WTC11 (cell line): Measurements from ENCODE around the gene TMEM19. TPM values are rescaled to one million over a fixed set of nuclear protein-coding genes. Genes with fewer than 3 reads are reported as not detected.
"Not testable (repeated sequence)": the region's sequence is repeated elsewhere in the genome, so short reads cannot be mapped to it uniquely, and the experiment has no call there.

ENCODE experiments used
- ATAC-seq: fragments of 200-7000 bp; cut with Tn5 transposase; 2 replicates; pipeline ENCODE4 v1.10.0; 2021; ENCODE audit warnings: mild to moderate bottlenecking, moderate library complexity
- CTCF ChIA-PET: fragments of 300-600 bp; sonication (Branson Sonifier 250); formaldehyde crosslinking; loops from one replicate; lab custom pipeline; 2021; ENCODE audit warnings: antibody characterized with exemption; lab: Charles Lee
- POLR2A ChIA-PET: fragments of 350-600 bp; sonication (Branson Sonifier 250); formaldehyde crosslinking; loops from one replicate; lab custom pipeline; 2021; ENCODE audit warnings: antibody characterized with exemption; lab: Charles Lee
- DNase-seq: peaks from one replicate; pipeline ENCODE4 v3.0.0; 2021; ENCODE audit warnings: low spot score
- H3K27ac Mint-ChIP-seq: 2 replicates; pipeline ENCODE4 v1.8.0; 2021; ENCODE audit warnings: mixed read lengths
- H3K27me3 Mint-ChIP-seq: 2 replicates; pipeline ENCODE4 v1.8.0; 2021; ENCODE audit warnings: low read depth, mild to moderate bottlenecking, moderate library complexity, mixed read lengths
- H3K36me3 Mint-ChIP-seq: 2 replicates; pipeline ENCODE4 v1.8.0; 2021; ENCODE audit warnings: mixed read lengths
- H3K4me1 Mint-ChIP-seq: 2 replicates; pipeline ENCODE4 v1.8.0; 2022; ENCODE audit warnings: mixed read lengths
- H3K4me3 Mint-ChIP-seq: 2 replicates; pipeline ENCODE4 v1.8.0; 2021; ENCODE audit warnings: mild to moderate bottlenecking, moderate library complexity, mixed read lengths
- H3K9me3 Mint-ChIP-seq: 2 replicates; pipeline ENCODE4 v1.8.0; 2021; ENCODE audit warnings: mixed read lengths
- CDX4 ChIP-seq: fragments of 250-450 bp; sonication (Bioruptor Pico); IDR thresholded peaks from 2 replicates; pipeline ENCODE4 v1.9.0; 2021; ENCODE audit warnings: moderate library complexity, mild to moderate bottlenecking, inconsistent platforms, borderline replicate concordance
- CTCF ChIP-seq: fragments of 200-600 bp; IDR thresholded peaks from 2 replicates; pipeline ENCODE4 v1.8.0; 2022; ENCODE audit warnings: antibody characterized with exemption
- ELF4 ChIP-seq: sonication (generic); formaldehyde crosslinking; IDR thresholded peaks from 2 replicates; pipeline ENCODE4 v1.8.1; 2022; ENCODE audit warnings: low read depth, mild to moderate bottlenecking, moderate library complexity, missing genetic modification reagents
- NR2C2 ChIP-seq: sonication (generic); formaldehyde crosslinking; IDR thresholded peaks from 2 replicates; pipeline ENCODE4 v1.8.0; 2022; ENCODE audit warnings: mild to moderate bottlenecking, missing genetic modification reagents
- RELA ChIP-seq: sonication (generic); formaldehyde crosslinking; IDR thresholded peaks from 2 replicates; pipeline ENCODE4 v1.8.1; 2022; ENCODE audit warnings: missing genetic modification reagents, mild to moderate bottlenecking, borderline replicate concordance
- SMAD4 ChIP-seq: sonication (generic); formaldehyde crosslinking; IDR thresholded peaks from 2 replicates; pipeline ENCODE4 v1.8.0; 2022; ENCODE audit warnings: mild to moderate bottlenecking, missing genetic modification reagents
- TEAD1 ChIP-seq: sonication (generic); formaldehyde crosslinking; IDR thresholded peaks from 2 replicates; pipeline ENCODE4 v1.8.0; 2022; ENCODE audit warnings: mild to moderate bottlenecking, missing genetic modification reagents
- TEAD4 ChIP-seq: sonication (generic); formaldehyde crosslinking; IDR thresholded peaks from 2 replicates; pipeline ENCODE4 v1.8.0; 2022; ENCODE audit warnings: mild to moderate bottlenecking, missing genetic modification reagents
- ZBTB21 ChIP-seq: sonication (generic); formaldehyde crosslinking; IDR thresholded peaks from 2 replicates; pipeline ENCODE4 v1.8.1; 2023; ENCODE audit warnings: mild to moderate bottlenecking, missing genetic modification reagents, borderline replicate concordance
- ZNF219 ChIP-seq: sonication (generic); formaldehyde crosslinking; IDR thresholded peaks from 2 replicates; pipeline ENCODE4 v1.8.0; 2023; ENCODE audit warnings: missing genetic modification reagents, mild to moderate bottlenecking, borderline replicate concordance
- ZNF281 ChIP-seq: sonication (generic); formaldehyde crosslinking; IDR thresholded peaks from 2 replicates; pipeline ENCODE4 v1.8.0; 2023; ENCODE audit warnings: mild to moderate bottlenecking, missing genetic modification reagents
- ZNF532 ChIP-seq: fragments of 250-450 bp; sonication (Bioruptor Pico); IDR thresholded peaks from 2 replicates; pipeline ENCODE4 v1.9.0; 2021; ENCODE audit warnings: mild to moderate bottlenecking, borderline replicate concordance
- total RNA-seq: library from RNA; stranded (reverse); gene quantifications from 3 replicates; pipeline ENCODE4 v1.2.3, GENCODE V29; 2021

TMEM19 gene
- total RNA-seq, 1 experiment from 2014 or later: 11.7 TPM

- ATAC-seq: no peak
- H3K4me1 Mint-ChIP-seq: peaks cover 16% of the 10 kb centered on the region
- ChIA-PET CTCF (no interaction called here), POLR2A (no interaction called here)
- H3K27me3 Mint-ChIP-seq: no peaks in the 10 kb centered on the region
- H3K9me3 Mint-ChIP-seq: no peaks in the 10 kb centered on the region
- no peaks in the 10 kb centered on the region for H3K36me3 Mint-ChIP-seq
- DNase-seq: no peak
- no peak for TF ChIP-seq ELF4 (CRISPR knock-in tag)
- TF ChIP-seq RELA (CRISPR knock-in tag): no peak
- TF ChIP-seq ZNF219: no peak
- no peak for TF ChIP-seq ZBTB21 (CRISPR knock-in tag)
- TF ChIP-seq CTCF: no peak
- no peak overlapping the region for H3K4me3 Mint-ChIP-seq
- H3K27ac Mint-ChIP-seq: no peak overlapping the region
Observed at GRCh38 chr12:71691504-71692129, 5.7 kb downstream of the TMEM19 start.

GRCh38 chr12:71693126-71693525 is 7.2 kb downstream of the TMEM19 start:
- Mint-ChIP-seq H3K9me3 (no peaks in the 10 kb centered on the region), H3K27me3 (no peaks in the 10 kb centered on the region), H3K36me3 (peaks cover 5% of the 10 kb centered on the region), H3K4me3 (no peak overlapping the region), H3K4me1 (peaks cover 6% of the 10 kb centered on the region), H3K27ac (no peak overlapping the region)
- no peak for TF ChIP-seq NR2C2 (CRISPR knock-in tag)
- TF ChIP-seq TEAD4 (CRISPR knock-in tag): no peak
- DNase-seq (no peak), ATAC-seq (no peak)
- ChIA-PET POLR2A (no interaction called here), CTCF (no interaction called here)

- H3K27me3 Mint-ChIP-seq, H3K36me3 Mint-ChIP-seq, H3K4me3 Mint-ChIP-seq, DNase-seq, ATAC-seq, CTCF ChIA-PET, H3K4me1 Mint-ChIP-seq, H3K9me3 Mint-ChIP-seq, POLR2A ChIA-PET: not testable (repeated sequence)
- H3K27ac Mint-ChIP-seq: 0 out of 2 replicates have a peak overlapping the region, but pooled peaks have one; percentile 46
Observed at GRCh38 chr12:71693651-71694050, 7.8 kb downstream of the TMEM19 start.

- CTCF ChIA-PET: no interaction called here
- H3K4me1 Mint-ChIP-seq: peaks cover 5% of the 10 kb centered on the region; the same call in 1 of the 2 replicates
- peaks cover 10% of the 10 kb centered on the region for H3K36me3 Mint-ChIP-seq
- no peak for TF ChIP-seq ZNF281 (CRISPR knock-in tag)
- TF ChIP-seq RELA (CRISPR knock-in tag): no peak
- no peak for TF ChIP-seq ZNF532 (CRISPR knock-in tag)
- no peak for TF ChIP-seq SMAD4 (CRISPR knock-in tag)
- no peak for TF ChIP-seq ZNF219
- no peak for TF ChIP-seq TEAD1 (CRISPR knock-in tag)
- TF ChIP-seq CTCF: no peak
- TF ChIP-seq CDX4: no peak
Observed at GRCh38 chr12:71694099-71694820, 8.4 kb downstream of the TMEM19 start.

More at GRCh38 chr12:71694099-71694820, 8.4 kb downstream of the TMEM19 start:
- H3K4me3 Mint-ChIP-seq: no peak overlapping the region
- no peaks in the 10 kb centered on the region for H3K9me3 Mint-ChIP-seq
- DNase-seq (no peak), ATAC-seq (no peak)
- POLR2A ChIA-PET: no interaction called here
- H3K27ac Mint-ChIP-seq: peak overlapping the region; percentile 46; the same call in 1 of the 2 replicates
- H3K27me3 Mint-ChIP-seq: no peaks in the 10 kb centered on the region
